CD4-positive, alpha-beta T cell treated with Interleukin-4 for 4 hours (primary cell): ENCODE measurements around the gene CD82.

ENCODE experiments used
- DNase-seq: peaks from one replicate; pipeline ENCODE4 v3.0.0-alpha.2; 2020

CD82 gene

GRCh38 chr11:44621784-44622183 is 56.3 kb downstream of the CD82 start:
- no peak for DNase-seq

GRCh38 chr11:44622190-44622650 is 56.8 kb downstream of the CD82 start:
- no peak for DNase-seq

DNA sequence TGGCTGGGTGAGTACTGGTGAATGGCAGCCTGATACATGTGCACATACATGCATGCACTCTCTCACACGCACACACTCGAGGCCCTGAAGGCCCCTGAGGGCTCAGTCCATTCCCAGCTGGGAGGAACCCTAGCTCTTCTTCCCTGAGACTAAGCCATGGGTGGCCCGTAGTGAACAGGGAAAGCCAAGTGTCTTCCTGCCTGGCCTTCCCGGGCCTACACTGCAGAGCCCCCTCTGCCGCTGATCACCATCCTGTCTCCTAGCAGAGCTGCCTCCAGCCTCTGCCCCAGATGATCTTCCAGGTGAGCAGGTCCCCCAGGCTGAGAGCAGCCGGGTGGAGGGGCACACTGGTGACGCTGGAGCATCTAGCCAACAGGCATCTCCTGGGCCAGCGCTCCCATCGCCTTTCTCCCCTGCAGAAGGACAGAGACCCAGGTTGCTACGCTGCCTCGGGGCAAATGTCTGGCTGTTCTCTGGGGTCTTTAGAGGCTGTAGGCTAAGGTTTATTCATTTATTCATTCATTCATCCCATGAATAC is 57.3 kb downstream of the CD82 start:
- DNase-seq: no peak

- no peak for DNase-seq
Measured at GRCh38 chr11:44623341-44623730, 57.9 kb downstream of the CD82 start.

DNA sequence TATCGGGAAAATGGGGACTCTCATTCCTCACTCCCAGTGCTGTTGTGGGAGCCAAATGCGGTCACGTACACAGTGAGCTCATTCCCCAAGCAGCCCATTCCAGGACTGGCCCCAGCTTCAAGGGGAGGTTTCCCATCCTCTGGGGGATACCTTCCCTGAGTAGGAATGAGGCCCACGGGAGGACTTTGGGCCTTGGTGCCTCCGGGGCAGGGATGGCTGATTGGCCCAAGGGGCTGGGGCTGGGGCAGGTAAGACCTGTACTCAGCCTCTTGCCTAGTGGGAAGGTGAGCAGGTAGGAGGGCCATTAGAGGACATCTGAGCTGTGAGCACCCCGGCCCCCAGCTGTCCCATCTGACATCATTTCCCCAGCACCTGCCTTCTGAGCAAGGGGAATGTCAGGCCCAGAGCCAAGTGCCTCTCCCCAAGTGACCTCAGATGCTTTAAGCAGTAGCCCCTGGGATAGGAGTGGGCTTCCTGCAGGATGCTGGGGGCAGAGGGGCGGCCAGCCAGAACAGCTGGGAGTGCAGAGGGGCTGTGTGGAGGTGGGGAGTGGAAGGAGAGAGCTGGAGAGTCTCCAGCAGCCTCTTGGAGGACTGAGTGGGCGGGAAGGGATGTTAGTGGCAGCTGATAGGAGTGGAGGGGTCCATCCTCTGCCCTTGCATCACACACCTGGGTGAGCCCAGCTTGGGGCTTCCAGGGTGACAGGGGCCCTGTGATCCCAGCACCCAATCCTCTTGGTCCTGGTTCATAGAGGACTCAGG is 58.4 kb downstream of the CD82 start:
- DNase-seq: no peak

DNA sequence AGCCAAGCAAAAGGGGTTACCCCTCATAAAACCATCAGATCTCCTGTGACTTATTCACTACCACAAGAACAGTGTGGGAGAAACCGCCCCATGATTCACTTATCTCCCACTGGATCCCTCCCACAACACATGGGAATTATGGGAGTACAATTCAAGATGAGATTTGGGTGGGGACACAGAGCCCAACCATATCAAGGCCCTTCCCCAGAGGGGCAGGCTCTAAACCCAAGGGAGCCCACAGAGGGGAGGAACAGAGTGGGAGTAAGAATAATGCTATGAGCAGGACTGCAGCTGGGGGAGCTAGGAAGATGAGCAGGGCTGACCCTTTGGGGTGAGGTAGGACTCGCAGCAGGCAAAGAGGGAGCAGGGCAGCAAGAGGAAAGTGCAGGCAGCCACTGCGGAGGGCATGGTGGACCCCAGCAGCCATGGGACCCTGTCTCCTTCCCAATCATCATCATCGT is 59.3 kb downstream of the CD82 start:
- DNase-seq: no peak

- DNase-seq: no peak
Measured at GRCh38 chr11:44625759-44626523, 60.5 kb downstream of the CD82 start.

GRCh38 chr11:44626645-44627044 is 61.2 kb downstream of the CD82 start:
- no peak for DNase-seq

GRCh38 chr11:44627165-44627789 is 61.8 kb downstream of the CD82 start:
- no peak for DNase-seq

DNA sequence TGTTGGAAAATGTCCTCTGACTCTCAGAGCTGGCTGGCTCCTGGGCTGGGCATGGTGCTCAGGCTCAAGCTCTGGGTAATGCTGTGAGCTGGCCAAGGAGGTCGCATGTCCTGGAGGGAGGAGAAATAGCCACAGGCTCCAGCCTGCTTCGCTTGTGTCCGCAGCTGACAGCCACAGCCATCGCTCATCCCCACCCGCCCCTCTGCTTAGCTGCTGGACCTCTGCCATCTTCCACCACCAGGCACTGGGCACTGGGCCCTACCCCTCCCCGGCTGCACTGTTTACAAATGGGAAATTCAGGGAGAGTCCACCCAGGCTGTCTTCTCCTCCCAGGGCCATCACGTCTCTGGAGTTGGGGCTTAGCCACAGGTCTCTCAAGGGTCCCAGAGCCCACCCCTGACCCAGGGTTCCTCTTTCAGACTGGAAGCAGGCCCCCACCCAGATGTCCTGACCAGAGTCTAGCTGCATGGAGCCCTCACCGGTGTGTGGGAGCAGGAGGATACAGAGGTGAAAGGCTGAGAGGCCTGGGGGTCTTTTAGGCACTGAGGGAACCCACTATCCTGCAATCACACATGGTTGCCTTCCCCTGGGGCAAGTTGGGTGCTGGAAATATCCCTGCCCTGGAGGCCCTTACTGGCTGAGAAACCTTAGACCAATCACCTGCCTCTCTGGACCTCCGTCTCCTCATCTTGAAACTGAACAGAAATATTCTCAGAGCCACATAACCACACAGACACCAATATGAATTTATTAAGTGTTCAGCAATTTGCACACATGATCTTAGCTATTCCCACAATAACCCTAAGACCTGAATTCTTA is 62.7 kb downstream of the CD82 start:
- no peak for DNase-seq

GRCh38 chr11:44628730-44629700 is 63.6 kb downstream of the CD82 start:
- no peak for DNase-seq

- no peak for DNase-seq
Measured at GRCh38 chr11:44629732-44630345, 64.4 kb downstream of the CD82 start.

- DNase-seq: no peak
Measured at GRCh38 chr11:44630511-44631210, 65.2 kb downstream of the CD82 start.

- DNase-seq: no peak
Measured at GRCh38 chr11:44631831-44632230, 66.4 kb downstream of the CD82 start.

DNA sequence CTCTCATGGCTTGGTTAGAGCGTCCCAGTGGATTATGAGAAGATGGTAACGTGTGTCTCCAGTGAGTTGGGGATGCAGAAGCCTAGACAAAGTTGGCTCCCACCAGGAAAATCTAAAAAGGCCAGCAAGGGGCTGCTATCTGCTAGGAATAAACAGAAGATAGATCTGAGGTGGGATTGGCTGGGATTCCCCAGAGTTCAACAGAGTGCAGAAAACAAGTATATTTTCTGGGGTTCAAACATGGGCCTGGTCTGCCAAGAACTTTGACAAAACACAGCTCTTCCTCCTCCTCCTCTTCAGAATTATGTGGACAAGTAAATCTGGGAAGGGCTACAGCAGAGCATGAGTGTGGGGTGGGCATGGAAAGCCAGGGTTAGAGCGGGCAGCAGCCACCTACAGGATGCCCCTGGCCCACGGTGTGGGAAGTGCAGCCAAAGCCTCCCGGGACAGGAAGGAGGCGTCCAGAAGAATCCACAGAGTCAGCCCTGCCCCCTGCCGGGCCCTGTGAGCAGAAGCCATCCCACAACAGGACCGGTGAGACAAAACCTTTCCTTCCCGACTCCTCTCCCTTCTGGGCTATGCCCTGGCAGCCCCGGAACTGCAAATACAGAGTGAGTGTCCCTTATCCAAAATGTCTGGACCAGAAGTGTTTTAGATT is 67.1 kb downstream of the CD82 start:
- DNase-seq: peak; percentile 8

GRCh38 chr11:44633641-44634040 is 68.2 kb downstream of the CD82 start:
- no peak for DNase-seq

DNA sequence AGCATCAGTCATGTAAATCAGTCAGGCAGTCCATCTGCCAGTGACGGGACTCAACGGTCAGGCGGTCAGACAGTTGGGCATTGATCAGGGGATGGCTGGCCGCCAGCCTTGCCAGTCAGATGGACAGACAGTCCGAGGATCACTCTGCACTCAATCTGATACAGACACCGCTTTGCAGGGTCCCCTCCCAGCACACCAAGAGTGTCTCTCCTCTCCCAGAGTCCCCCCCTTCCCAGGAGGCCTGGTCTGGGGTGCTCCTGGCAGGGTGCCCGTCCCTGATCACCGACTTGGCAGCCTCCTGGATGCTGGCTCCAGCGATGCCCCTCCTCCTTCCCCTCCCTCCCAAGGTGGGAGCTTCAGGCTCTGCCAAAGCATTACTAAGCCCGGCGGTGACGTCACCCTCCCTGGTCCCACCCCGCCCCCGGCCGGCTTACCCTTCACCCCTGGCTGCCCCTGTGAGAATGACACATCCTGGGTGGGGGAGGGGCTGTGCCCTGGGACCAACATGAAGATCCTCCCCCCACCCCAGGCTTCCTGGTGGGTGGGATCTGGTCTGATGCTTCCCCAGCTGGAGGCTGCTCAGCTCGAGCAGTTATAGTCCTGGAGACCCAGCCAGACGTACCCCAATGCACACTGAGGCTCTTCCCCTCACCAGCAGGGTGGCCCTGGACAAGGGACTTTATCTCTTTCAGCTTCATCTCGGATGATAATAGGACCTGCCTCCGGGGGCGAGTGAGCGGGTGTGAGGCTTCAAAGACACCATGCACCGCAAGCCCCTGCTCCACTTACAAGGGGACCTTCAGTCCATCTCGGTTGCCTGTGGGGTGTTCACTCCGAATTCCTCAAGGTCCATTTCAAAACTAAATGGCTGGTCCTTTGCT is 69.2 kb downstream of the CD82 start:
- DNase-seq: no peak

GRCh38 chr11:44637487-44637886 is 72.0 kb downstream of the CD82 start:
- no peak for DNase-seq

DNA sequence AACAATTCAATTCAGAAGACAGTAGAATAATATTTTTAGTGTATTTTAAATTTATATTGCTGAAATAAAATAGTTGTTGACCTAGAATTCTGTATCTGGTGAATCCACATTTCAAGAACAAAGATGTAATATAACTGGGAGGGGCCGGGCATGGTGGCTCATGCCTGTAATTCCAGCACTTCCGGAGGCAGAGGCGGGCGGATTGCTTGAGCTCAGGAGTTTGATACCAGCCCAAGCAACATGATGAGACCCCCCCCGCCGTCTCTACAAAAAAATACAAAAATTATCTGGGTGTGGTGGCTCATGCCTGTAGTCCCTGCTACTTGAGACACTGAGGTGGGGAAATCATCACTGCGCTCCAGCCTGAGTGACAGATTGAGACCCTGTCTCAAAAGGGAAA is 72.6 kb downstream of the CD82 start:
- no peak for DNase-seq
